OCI-LY1 (cell line): ENCODE measurements around the gene WDR83.

ENCODE experiments used
- H2AFZ ChIP-seq: fragments of 200-600 bp; sonication (generic), shearing (Covaris generic); 2 replicates; pipeline ENCODE4 v1.6.0; 2014; ENCODE audit warnings: antibody characterized with exemption, mild to moderate bottlenecking, low read length
- H3F3A ChIP-seq: fragments of 200-600 bp; sonication (generic), shearing (Covaris generic); 2 replicates; pipeline ENCODE4 v1.6.0; 2014; ENCODE audit warnings: mild to moderate bottlenecking, antibody characterized with exemption, low read length, moderate library complexity; ENCODE audit not compliant: insufficient read depth
- H3K27ac ChIP-seq: fragments of 200-600 bp; sonication (generic); 2 replicates; pipeline ENCODE4 v1.5.1; 2014; ENCODE audit warnings: low read length, mixed run types, mild to moderate bottlenecking, low read depth; ENCODE audit not compliant: poor library complexity, severe bottlenecking
- H3K27me3 ChIP-seq: fragments of 200-600 bp; sonication (generic); 2 replicates; pipeline ENCODE4 v1.6.0; 2014; ENCODE audit warnings: antibody characterized with exemption, mild to moderate bottlenecking, low read length, moderate library complexity; ENCODE audit not compliant: insufficient read depth
- H3K36me3 ChIP-seq: fragments of 200-600 bp; sonication (generic); 2 replicates; pipeline ENCODE4 v1.6.1; 2014; ENCODE audit warnings: mild to moderate bottlenecking, antibody characterized with exemption, low read length, moderate library complexity, mixed read lengths; ENCODE audit not compliant: insufficient read depth
- H3K4me1 ChIP-seq: fragments of 200-600 bp; sonication (generic); 2 replicates; pipeline ENCODE4 v1.5.1; 2014; ENCODE audit warnings: mild to moderate bottlenecking, low read length, moderate library complexity; ENCODE audit not compliant: insufficient read depth, severe bottlenecking
- H3K4me2 ChIP-seq: fragments of 200-600 bp; sonication (generic), shearing (Covaris generic); 2 replicates; pipeline ENCODE4 v1.6.1; 2014; ENCODE audit warnings: low read length
- H3K4me3 ChIP-seq: fragments of 200-600 bp; sonication (generic); 2 replicates; pipeline ENCODE4 v1.5.1; 2014; ENCODE audit warnings: low read length, low read depth, mild to moderate bottlenecking, mixed read lengths; ENCODE audit not compliant: poor library complexity, severe bottlenecking
- H3K79me2 ChIP-seq: fragments of 200-600 bp; shearing (Covaris generic); 2 replicates; pipeline ENCODE4 v1.6.1; 2016; ENCODE audit warnings: mixed run types, low read length, mixed read lengths; ENCODE audit not compliant: insufficient read depth
- H3K9ac ChIP-seq: fragments of 200-600 bp; sonication (generic), shearing (Covaris generic); 2 replicates; pipeline ENCODE4 v1.6.1; 2014; ENCODE audit warnings: mild to moderate bottlenecking, low read length, mixed read lengths
- H3K9me2 ChIP-seq: fragments of 200-600 bp; sonication (generic), shearing (Covaris generic); 2 replicates; pipeline ENCODE4 v1.6.1; 2014; ENCODE audit warnings: low read depth, mild to moderate bottlenecking, low read length, mixed read lengths
- H3K9me3 ChIP-seq: fragments of 200-600 bp; shearing (Covaris generic); 2 replicates; pipeline ENCODE4 v1.6.1; 2014; ENCODE audit warnings: low read length, mixed read lengths
- H4K20me1 ChIP-seq: fragments of 200-600 bp; sonication (generic), shearing (Covaris generic); 2 replicates; pipeline ENCODE4 v1.6.0; 2016; ENCODE audit warnings: mild to moderate bottlenecking, low read length; ENCODE audit not compliant: insufficient read depth
- EZH2 ChIP-seq: fragments of 200-600 bp; sonication (generic), shearing (Covaris generic); IDR thresholded peaks from 2 replicates; pipeline ENCODE4 v1.8.0; 2017; ENCODE audit warnings: borderline replicate concordance, mixed run types, mild to moderate bottlenecking, antibody characterized with exemption, low read length, moderate library complexity, mixed read lengths
- TF ChIP-seq, protein P1 (sequence below): fragments of 200-600 bp; sonication (generic), shearing (Covaris generic); IDR thresholded peaks from 2 replicates; pipeline ENCODE4 v1.5.1; 2017; ENCODE audit warnings: mild to moderate bottlenecking, antibody characterized with exemption, low read length, moderate library complexity, mixed read lengths

The WDR83 gene

DNA sequence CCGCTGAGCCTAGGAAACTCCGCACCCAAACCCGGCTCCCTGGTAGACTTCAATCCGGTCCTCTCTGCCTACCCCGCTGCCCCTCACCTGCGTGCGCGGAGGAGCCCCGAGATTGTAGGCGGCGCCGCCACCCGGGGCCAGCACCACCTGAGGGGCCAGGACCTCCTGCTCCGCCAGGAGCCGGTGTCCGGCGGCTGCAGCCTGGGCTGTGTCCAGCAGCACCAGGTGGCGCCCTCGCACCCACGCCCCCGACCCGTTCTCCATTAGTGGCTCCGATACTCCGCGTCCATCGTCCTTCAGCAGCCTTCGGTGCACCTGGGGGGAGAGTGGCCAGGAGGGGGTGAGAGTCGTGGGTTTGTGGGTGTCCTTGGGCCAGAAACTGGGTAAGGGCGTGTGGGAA lies 18.5 kb upstream of the WDR83 start:
- H3F3A ChIP-seq = no peaks in the 10 kb centered on the region
- TF ChIP-seq, protein P1, sequence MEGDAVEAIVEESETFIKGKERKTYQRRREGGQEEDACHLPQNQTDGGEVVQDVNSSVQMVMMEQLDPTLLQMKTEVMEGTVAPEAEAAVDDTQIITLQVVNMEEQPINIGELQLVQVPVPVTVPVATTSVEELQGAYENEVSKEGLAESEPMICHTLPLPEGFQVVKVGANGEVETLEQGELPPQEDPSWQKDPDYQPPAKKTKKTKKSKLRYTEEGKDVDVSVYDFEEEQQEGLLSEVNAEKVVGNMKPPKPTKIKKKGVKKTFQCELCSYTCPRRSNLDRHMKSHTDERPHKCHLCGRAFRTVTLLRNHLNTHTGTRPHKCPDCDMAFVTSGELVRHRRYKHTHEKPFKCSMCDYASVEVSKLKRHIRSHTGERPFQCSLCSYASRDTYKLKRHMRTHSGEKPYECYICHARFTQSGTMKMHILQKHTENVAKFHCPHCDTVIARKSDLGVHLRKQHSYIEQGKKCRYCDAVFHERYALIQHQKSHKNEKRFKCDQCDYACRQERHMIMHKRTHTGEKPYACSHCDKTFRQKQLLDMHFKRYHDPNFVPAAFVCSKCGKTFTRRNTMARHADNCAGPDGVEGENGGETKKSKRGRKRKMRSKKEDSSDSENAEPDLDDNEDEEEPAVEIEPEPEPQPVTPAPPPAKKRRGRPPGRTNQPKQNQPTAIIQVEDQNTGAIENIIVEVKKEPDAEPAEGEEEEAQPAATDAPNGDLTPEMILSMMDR = no peak
- TF ChIP-seq EZH2 = no peak
- H3K4me3 ChIP-seq = no peak overlapping the region
- no peaks in the 10 kb centered on the region for H3K9me2 ChIP-seq
- no peak overlapping the region for H2AFZ ChIP-seq
- no peak overlapping the region for H3K27ac ChIP-seq
- no peaks in the 10 kb centered on the region for H4K20me1 ChIP-seq
- no peaks in the 10 kb centered on the region for H3K9me3 ChIP-seq
- no peak overlapping the region for H3K9ac ChIP-seq
- H3K4me2 ChIP-seq = no peak overlapping the region
- peaks cover 38% of the 10 kb centered on the region for H3K36me3 ChIP-seq
- no peaks in the 10 kb centered on the region for H3K79me2 ChIP-seq
- no peaks in the 10 kb centered on the region for H3K4me1 ChIP-seq
- no peaks in the 10 kb centered on the region for H3K27me3 ChIP-seq

DNA sequence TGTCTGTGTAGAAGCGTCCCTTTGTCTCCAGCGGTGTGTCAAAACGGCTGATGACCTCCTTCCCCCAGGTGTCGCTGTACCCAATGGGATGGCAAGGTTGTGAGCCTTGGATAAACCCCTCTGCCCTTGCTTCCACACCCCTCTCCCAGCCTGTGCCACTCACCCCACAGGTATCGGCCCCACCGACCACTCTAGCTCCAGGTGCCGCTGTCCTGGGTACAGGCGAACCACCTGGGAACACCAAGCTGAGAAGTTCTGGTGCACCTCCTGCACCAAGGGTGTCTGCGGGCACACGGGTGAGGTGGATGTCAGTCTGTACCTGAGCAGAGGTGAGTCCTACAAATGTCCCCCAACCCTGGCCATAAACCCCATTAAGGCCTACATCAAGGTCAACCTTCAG lies 16.7 kb upstream of the WDR83 start:
- no peak overlapping the region for H3K4me2 ChIP-seq
- TF ChIP-seq EZH2 = no peak
- TF ChIP-seq, protein P1 = no peak
- no peaks in the 10 kb centered on the region for H3K79me2 ChIP-seq
- no peaks in the 10 kb centered on the region for H3K9me3 ChIP-seq
- no peak overlapping the region for H2AFZ ChIP-seq
- no peaks in the 10 kb centered on the region for H3K4me1 ChIP-seq
- H3K27me3 ChIP-seq = no peaks in the 10 kb centered on the region
- H3K27ac ChIP-seq = no peak overlapping the region
- peaks cover 40% of the 10 kb centered on the region for H3K36me3 ChIP-seq
- H3K9ac ChIP-seq = no peak overlapping the region
- H4K20me1 ChIP-seq = no peaks in the 10 kb centered on the region
- H3F3A ChIP-seq = no peaks in the 10 kb centered on the region
- no peaks in the 10 kb centered on the region for H3K9me2 ChIP-seq
- H3K4me3 ChIP-seq = no peak overlapping the region

DNA sequence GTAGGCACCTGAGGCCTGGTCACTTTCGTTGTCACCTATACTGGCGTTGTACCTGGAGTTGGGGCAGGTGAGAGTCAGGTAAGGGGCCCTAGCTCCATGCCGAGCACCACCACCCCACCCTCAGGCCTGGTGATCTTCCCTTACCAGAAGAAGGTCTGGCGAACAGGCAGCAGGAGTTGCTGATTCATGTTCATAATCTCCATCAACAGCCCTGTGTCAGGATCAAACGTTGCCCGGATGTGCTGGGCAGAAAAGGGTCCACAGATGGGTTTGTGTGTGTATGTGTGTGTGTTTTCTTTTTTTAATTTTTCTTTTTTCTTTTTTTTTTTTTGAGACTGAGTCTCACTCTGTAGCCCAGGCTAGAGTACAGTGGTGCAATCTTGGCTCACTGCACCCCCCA lies 14.4 kb upstream of the WDR83 start:
- Histone ChIP-seq H3K4me2 (no peak overlapping the region), H3F3A (no peaks in the 10 kb centered on the region), H3K9me2 (no peaks in the 10 kb centered on the region), H4K20me1 (no peaks in the 10 kb centered on the region), H3K4me1 (no peaks in the 10 kb centered on the region), H3K9ac (no peak overlapping the region), H2AFZ (no peak overlapping the region), H3K36me3 (peaks cover 52% of the 10 kb centered on the region), H3K27me3 (no peaks in the 10 kb centered on the region), H3K4me3 (no peak overlapping the region), H3K79me2 (no peaks in the 10 kb centered on the region), H3K9me3 (no peaks in the 10 kb centered on the region), H3K27ac (no peak overlapping the region)
- no peak for TF ChIP-seq EZH2
- TF ChIP-seq, protein P1 = no peak
